ENCODE results near the gene STK32B.

The STK32B gene

DNA sequence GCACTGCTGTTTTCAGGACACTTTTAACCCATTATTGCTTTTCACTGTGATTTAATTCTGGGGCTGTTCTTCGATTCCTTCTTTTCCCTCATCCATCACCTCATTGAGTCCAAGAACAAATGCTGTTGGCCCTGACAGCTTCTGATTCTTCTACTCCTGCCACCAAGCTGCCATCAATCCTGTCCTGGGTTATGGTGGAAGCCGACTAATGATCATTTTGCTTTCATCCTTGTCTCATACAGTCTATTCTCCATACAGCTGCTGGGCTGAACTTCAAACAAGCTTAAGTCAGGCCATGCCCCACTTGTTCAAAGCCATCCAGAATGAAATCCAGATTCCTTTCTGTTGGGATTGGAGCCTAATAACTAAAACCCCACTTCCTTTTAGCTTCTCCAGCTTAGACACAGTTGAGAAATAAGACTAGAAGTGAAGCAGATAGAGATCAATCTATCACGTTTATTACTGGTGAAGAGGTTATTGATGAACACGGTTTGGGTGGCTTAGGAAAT lies 161.9 kb downstream of the STK32B start:
- Histone ChIP-seq H3K36me3 (no peaks in the 10 kb centered on the region), H3K27me3 (ENCODE audit: insufficient read depth, low read depth, severe bottlenecking) (no peaks in the 10 kb centered on the region), H3K9me3 (ENCODE audit: severe bottlenecking) (no peaks in the 10 kb centered on the region), H3K4me3 (ENCODE audit: low read depth, low read length) (no peak overlapping the region), H3K27ac (no peak overlapping the region)
- TF ChIP-seq, protein P1, sequence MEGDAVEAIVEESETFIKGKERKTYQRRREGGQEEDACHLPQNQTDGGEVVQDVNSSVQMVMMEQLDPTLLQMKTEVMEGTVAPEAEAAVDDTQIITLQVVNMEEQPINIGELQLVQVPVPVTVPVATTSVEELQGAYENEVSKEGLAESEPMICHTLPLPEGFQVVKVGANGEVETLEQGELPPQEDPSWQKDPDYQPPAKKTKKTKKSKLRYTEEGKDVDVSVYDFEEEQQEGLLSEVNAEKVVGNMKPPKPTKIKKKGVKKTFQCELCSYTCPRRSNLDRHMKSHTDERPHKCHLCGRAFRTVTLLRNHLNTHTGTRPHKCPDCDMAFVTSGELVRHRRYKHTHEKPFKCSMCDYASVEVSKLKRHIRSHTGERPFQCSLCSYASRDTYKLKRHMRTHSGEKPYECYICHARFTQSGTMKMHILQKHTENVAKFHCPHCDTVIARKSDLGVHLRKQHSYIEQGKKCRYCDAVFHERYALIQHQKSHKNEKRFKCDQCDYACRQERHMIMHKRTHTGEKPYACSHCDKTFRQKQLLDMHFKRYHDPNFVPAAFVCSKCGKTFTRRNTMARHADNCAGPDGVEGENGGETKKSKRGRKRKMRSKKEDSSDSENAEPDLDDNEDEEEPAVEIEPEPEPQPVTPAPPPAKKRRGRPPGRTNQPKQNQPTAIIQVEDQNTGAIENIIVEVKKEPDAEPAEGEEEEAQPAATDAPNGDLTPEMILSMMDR (IDR thresholded peaks at IDR 0.05; ENCODE audit: low read depth, low read length): no peak
- no peak for DNase-seq

DNA sequence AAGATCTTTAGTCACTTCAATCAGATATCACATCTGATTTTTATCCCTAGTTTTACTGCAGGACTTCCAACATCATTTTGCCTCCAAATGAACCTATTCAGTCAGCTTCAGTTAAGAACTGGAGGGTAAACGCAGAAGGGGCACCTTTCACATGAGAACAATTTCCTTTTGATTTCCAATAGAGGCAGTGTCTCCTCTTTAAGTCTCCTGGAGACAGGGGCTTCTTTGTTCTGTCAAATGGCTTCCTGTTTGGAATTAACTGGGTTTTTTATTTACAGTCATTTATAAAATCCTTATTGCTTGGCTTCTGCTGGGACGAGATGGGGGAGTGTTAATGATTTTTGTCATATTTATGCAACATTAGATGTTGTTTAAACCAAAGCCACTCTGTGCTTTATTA lies 164.0 kb downstream of the STK32B start:
- H3K4me3 ChIP-seq (ENCODE audit: low read depth, low read length): no peak overlapping the region

DNA sequence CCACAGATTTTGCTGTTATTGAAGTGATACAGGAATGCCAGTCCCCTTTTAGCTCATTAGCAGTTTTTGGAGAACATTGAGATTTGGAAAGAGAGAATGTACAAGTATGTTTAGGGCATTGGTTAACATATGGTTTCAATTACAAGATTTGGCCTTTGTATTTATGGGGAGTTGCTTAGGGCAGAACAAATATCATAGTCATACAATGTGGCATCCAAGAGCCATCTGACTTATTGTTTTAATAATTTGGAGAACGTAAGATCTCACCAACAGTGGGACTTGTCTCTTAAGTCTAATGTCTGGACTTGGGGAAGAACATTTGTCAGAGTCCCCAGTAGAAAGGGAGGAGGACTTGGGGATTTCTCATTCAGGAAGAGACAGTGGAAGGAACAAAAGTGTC lies 166.1 kb downstream of the STK32B start:
- DNase-seq: no peak
- Histone ChIP-seq H3K4me3 (ENCODE audit: low read depth, low read length) (no peak overlapping the region), H3K27me3 (ENCODE audit: insufficient read depth, low read depth, severe bottlenecking) (no peaks in the 10 kb centered on the region), H3K9me3 (ENCODE audit: severe bottlenecking) (peaks cover 7% of the 10 kb centered on the region), H3K36me3 (no peaks in the 10 kb centered on the region), H3K27ac (no peak overlapping the region)
- TF ChIP-seq, protein P1 (IDR thresholded peaks at IDR 0.05; ENCODE audit: low read depth, low read length): no peak

More for the DNA sequence above, 164.0 kb downstream of the STK32B start:
- Histone ChIP-seq H3K27ac (no peak overlapping the region), H3K27me3 (ENCODE audit: insufficient read depth, low read depth, severe bottlenecking) (no peaks in the 10 kb centered on the region), H3K9me3 (ENCODE audit: severe bottlenecking) (no peaks in the 10 kb centered on the region), H3K36me3 (no peaks in the 10 kb centered on the region)
- TF ChIP-seq, protein P1 (IDR thresholded peaks at IDR 0.05; ENCODE audit: low read depth, low read length): no peak
- no peak for DNase-seq

DNA sequence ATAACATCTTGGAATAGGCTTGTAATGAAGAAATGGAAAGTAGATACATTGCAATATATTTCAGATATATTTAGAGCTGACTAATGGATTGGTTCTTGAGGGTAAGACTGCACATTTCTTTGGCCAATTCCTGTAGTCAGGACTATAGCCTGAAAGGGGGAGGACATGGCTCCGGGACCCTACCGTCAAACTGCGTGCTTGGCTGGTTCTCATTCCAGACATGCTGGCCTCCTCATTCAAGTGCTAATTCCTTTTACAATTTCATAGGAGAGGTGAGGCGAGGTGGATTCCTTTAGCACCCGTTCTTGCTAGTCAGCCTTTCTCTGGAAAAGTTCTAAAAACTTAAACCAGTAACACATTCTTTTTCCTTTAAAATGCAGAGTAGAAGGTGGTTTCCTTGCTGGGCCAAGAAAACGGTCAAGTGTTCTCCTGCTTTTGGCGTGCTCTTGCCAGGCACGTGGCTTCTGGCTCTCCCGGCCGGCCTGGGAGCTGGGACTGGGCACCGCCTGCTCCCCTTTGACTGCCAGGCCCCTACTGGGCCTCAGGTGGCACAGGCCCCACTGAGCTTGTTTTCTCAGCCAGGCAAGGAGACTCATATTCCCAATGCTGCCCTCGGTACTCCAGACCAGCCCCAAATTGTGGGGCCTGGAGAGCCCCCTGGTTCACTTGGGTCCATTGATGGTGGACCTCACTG lies 167.2 kb downstream of the STK32B start:
- TF ChIP-seq, protein P1 (IDR thresholded peaks at IDR 0.05; ENCODE audit: low read depth, low read length): no peak
- Histone ChIP-seq H3K36me3 (no peaks in the 10 kb centered on the region), H3K4me3 (ENCODE audit: low read depth, low read length) (no peak overlapping the region), H3K27me3 (ENCODE audit: insufficient read depth, low read depth, severe bottlenecking) (no peaks in the 10 kb centered on the region), H3K9me3 (ENCODE audit: severe bottlenecking) (peaks cover 7% of the 10 kb centered on the region), H3K27ac (no peak overlapping the region)
- DNase-seq: no peak

DNA sequence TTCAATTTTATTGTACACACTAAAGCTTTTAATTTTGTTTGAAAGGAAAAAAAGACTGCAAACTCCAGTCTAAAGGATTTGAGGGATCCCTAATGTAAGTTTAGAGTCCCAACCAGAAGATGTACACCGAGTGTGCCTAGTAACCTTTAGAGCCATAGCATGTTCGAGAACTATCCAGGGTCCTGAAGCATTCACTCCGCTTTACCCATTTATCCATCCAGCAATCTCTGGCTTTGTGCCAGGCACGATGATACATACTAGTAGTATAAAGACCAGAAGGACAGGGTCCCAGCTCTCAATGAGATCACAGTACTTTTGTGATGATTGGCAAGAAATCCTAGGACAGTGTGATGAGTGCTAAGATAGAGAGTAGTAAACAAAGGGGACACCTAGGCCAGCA lies 168.7 kb downstream of the STK32B start:
- no peak for DNase-seq
- Histone ChIP-seq H3K4me3 (ENCODE audit: low read depth, low read length) (no peak overlapping the region), H3K27ac (no peak overlapping the region), H3K27me3 (ENCODE audit: insufficient read depth, low read depth, severe bottlenecking) (no peaks in the 10 kb centered on the region), H3K9me3 (ENCODE audit: severe bottlenecking) (peaks cover 7% of the 10 kb centered on the region), H3K36me3 (no peaks in the 10 kb centered on the region)
- TF ChIP-seq, protein P1 (IDR thresholded peaks at IDR 0.05; ENCODE audit: low read depth, low read length): no peak

DNA sequence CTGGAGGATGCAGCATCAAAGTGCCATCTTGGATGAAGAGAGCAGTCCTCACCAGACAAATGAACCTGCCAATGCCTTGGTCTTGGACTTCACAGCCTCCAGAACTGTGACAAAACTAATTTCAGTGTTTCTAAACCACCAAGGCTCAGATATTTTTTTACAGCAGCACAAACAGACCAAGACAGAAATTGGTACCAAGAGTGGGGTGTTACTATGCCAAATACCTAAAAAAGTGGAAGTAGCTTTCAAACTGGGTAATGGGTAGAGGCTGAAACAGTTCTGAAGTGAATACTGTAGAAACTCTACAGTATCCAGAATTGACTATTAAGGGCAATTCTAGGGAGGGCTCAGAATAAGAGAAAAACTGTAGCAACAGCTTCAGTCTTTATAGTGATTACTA lies 170.8 kb downstream of the STK32B start:
- Histone ChIP-seq H3K36me3 (no peaks in the 10 kb centered on the region), H3K27me3 (ENCODE audit: insufficient read depth, low read depth, severe bottlenecking) (no peaks in the 10 kb centered on the region), H3K9me3 (ENCODE audit: severe bottlenecking) (peaks cover 7% of the 10 kb centered on the region), H3K4me3 (ENCODE audit: low read depth, low read length) (no peak overlapping the region), H3K27ac (no peak overlapping the region)
- no peak for DNase-seq
- TF ChIP-seq, protein P1 (IDR thresholded peaks at IDR 0.05; ENCODE audit: low read depth, low read length): no peak
